GM19025 (cell line): ENCODE measurements around the gene PACRG.
"Not testable (repeated sequence)": the region's sequence is repeated elsewhere in the genome, so short reads cannot be mapped to it uniquely, and the experiment has no call there.

Experiments used
- ATAC-seq: cut with Tn5 transposase; IDR thresholded peaks from one replicate; pipeline ENCODE4 v1.9.1; 2021; ENCODE audit warnings: mild to moderate bottlenecking, low read depth, moderate library complexity; ENCODE audit not compliant: unreplicated experiment

Gene PACRG

GRCh38 chr6:162983234-162983633 lies 255.5 kb downstream of the PACRG start:
- not testable (repeated sequence) for ATAC-seq

GRCh38 chr6:162998777-162999176 lies 271.0 kb downstream of the PACRG start:
- ATAC-seq: no peak

- ATAC-seq: no peak
Measured at GRCh38 chr6:162999575-163000285, 272.0 kb downstream of the PACRG start.

- peak; percentile 87 for ATAC-seq
Measured at GRCh38 chr6:163001330-163001729, 273.6 kb downstream of the PACRG start.

GRCh38 chr6:163008186-163008585 lies 280.4 kb downstream of the PACRG start:
- no peak for ATAC-seq

- ATAC-seq: no peak
Measured at GRCh38 chr6:163008626-163009025, 280.9 kb downstream of the PACRG start.

GRCh38 chr6:163010145-163010544 lies 282.4 kb downstream of the PACRG start:
- no peak for ATAC-seq

GRCh38 chr6:163014736-163015135 lies 287.0 kb downstream of the PACRG start:
- ATAC-seq: no peak

- ATAC-seq: no peak
Measured at GRCh38 chr6:163017801-163018200, 290.0 kb downstream of the PACRG start.

GRCh38 chr6:163019926-163020325 lies 292.2 kb downstream of the PACRG start:
- no peak for ATAC-seq

- no peak for ATAC-seq
Measured at GRCh38 chr6:163021054-163021453, 293.3 kb downstream of the PACRG start.

GRCh38 chr6:163023700-163024099 lies 295.9 kb downstream of the PACRG start:
- no peak for ATAC-seq

GRCh38 chr6:163026893-163027292 lies 299.1 kb downstream of the PACRG start:
- ATAC-seq: no peak

GRCh38 chr6:163030980-163031379 lies 303.2 kb downstream of the PACRG start:
- ATAC-seq: no peak

- ATAC-seq: no peak
Measured at GRCh38 chr6:163031931-163032330, 304.2 kb downstream of the PACRG start.

- ATAC-seq: no peak
Measured at GRCh38 chr6:163036160-163036645, 308.4 kb downstream of the PACRG start.

GRCh38 chr6:163038317-163038716 lies 310.5 kb downstream of the PACRG start:
- ATAC-seq: no peak

GRCh38 chr6:163048345-163048744 lies 320.6 kb downstream of the PACRG start:
- ATAC-seq: no peak

- ATAC-seq: no peak
Measured at GRCh38 chr6:163053667-163054344, 326.0 kb downstream of the PACRG start.

GRCh38 chr6:163054641-163055040 lies 326.9 kb downstream of the PACRG start:
- ATAC-seq: no peak

GRCh38 chr6:163057260-163057659 lies 329.5 kb downstream of the PACRG start:
- no peak for ATAC-seq

GRCh38 chr6:163062790-163063189 lies 335.0 kb downstream of the PACRG start:
- no peak for ATAC-seq
